Fibroblast of skin of back (primary cell): ENCODE data around the gene CGB2.
"Not testable (repeated sequence)": the region's sequence is repeated elsewhere in the genome, so short reads cannot be mapped to it uniquely, and the experiment has no call there.

Experiments used
- DNase-seq: peaks from one replicate; pipeline ENCODE4 v3.0.0-alpha.2; 2013

Gene CGB2

DNA sequence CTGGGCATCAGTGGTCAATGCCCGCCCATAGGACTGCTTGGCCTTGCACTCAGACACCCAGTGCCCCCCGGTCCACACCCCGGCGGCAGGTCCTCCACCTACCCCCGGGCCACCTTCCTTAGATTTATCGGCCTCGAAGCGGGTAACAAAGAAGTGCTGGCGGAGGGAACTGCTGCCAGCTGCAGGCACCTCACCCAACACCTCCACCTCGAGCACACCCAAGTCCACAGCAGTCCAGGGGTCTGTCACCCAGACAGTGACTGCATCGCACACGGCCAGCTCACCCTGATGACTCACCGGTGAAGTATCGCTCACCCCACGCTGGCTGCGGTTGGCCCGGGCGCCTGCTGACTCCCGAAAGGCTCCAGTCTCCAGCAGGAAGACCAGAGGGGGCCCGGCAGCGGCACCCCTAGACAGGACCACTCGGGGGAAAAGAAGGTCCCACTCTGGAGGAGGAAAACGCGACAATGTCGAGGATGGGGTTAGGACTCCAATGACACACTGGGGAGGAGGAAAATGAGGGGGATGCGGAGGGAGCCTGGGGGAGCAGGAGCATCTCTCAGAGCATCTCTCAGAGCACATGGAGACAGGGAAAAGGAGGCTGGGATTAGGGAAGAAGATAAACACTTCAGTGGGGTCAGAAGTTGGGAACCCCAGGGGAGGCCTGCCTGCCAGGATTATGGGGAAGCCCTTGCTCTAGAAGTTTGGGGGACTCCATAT is 7.0 kb downstream of the CGB2 start:
- DNase-seq, result peak; percentile 89

DNA sequence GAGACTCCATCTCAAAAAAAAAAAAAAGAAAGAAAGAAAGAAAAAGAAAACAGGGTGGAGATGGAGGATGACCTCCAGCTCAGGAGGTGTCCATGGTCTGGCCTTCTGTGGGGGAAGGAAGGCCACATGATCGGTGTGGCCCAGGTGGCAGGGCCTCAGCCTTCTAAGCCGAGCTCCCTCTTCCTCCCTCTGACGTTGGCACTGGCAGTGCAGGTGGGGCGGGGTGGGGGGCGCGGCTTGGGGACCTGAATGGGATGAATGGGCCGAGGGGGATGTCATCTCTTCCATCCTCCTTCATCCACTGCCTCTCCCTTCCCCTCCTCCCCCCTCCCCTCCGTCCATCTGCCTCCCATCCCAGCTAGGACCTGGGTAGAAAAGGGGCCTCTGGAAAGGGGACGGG is 8.0 kb downstream of the CGB2 start:
- not testable (repeated sequence) for DNase-seq

DNA sequence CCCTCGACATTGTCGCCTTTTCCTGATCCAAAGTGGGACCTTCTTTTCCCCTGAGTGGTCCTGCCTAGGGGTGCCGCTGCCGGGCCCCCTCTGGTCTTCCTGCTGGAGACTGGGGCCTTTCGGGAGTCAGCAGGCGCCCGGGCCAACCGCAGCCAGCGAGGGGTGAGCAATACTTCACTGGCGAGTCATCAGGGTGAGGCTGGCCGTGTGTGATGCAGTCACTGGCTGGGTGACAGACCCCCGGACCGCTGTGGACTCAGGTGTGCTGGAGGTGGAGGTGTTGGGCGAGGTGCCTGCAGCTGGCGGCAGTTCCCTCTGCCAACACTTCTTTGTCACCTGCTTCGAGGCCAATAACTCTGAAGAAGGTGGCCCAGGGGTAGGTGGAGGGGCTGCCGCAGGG is 10.5 kb downstream of the CGB2 start:
- no peak for DNase-seq

DNA sequence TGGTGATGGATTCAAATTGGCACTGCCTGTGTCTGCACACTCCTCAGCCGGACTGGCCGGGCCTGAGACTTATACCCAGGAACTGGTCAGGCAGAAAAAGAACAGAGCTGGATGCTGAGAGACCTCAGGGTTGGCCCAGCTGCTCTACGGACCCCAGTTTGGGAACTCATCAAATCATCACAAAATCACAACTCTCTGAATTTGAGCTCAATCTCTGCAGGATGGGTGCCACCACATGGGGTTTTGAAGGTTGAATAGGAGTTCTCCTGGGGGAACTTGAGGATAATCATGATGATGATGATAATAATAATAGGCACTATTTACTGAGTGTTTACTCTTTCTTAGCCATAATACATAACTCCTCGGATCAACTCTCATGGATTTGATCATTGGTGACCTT is 11.0 kb downstream of the CGB2 start:
- not testable (repeated sequence) for DNase-seq

DNA sequence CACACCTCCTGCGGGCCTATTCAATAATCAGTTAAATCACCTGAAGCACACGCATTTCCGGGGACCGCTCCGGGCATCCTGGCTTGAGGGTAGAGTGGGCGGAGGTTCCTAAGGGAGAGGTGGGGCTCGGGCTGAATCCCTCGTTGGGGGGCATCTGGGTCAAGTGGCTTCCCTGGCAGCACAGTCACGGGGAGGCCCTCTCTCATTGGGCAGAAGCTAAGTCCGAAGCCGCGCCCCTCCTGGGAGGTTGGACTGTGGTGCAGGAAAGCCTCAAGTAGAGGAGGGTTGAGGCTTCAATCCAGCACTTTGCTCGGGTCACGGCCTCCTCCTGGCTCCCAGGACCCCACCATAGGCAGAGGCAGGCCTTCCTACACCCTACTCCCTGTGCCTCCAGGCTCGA is 11.9 kb downstream of the CGB2 start, which contains the start of gene CGB5:
Gene CGB5, plus strand, starts transcription at position 301 of the 400 bp plus-strand sequence. CDS start 362 bp downstream, outside the sequence.
- not testable (repeated sequence) for DNase-seq

DNA sequence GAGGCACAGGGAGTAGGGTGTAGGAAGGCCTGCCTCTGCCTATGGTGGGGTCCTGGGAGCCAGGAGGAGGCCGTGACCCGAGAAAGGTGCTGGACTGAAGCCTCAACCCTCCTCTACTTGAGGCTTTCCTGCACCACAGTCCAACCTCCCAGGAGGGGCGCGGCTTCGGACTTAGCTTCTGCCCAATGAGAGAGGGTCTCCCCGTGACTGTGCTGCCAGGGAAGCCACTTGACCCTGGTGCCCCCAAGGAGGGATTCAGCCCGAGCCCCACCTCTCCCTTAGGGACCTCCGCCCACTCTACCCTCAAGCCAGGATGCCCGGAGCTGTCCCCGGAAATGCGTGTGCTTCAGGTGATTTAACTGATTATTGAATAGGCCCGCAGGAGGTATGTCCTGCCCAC is 17.3 kb downstream of the CGB2 start, which contains the start of gene CGB8:
Gene CGB8, minus strand, starts transcription at position 101 of the 400 bp plus-strand sequence. CDS start 372 bp downstream, outside the sequence.
- DNase-seq, result not testable (repeated sequence)

DNA sequence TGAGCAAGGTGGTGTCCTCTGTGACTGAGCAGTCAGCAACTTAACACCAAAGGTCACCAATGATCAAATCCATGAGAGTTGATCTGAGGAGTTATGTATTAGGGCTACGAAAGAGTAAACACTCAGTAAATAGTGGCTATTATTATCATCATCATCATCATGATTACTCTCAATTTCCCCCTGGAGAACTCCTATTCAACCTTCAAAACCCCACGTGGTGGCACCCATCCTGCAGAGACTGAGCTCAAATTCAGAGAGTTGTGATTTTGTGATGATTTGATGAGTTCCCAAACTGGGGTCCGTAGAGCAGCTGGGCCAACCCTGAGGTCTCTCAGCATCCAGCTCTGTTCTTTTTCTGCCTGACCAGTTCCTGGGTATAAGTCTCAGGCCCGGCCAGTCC is 18.1 kb downstream of the CGB2 start:
- DNase-seq, result not testable (repeated sequence)

DNA sequence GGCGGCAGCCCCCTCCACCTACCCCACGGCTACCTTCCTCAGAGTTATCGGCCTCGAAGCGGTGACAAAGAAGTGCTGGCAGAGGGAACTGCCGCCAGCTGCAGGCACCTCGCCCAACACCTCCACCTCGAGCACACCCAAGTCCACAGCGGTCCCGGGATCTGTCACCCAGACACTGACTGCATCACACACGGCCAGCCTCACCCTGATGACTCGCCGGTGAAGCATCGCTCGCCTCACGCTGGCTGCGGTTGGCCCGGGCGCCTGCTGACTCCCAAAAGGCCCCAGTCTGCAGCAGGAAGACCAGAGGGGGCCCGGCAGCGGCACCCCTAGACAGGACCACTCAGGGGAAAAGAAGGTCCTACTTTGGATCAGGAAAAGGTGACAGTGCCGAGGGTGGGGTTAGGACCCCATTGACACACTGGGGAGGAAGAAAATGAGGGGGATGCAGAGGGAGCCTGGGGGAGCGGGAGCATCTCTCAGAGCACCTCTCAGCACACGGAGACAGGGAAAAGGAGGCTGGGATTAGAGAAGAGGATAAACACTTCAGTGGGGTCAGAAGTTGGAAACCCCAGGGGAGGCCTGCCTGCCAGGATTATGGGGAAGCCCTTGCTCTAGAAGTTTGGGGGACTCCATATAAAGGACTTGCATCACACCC is 18.8 kb downstream of the CGB2 start:
- peak; percentile 81 for DNase-seq

DNA sequence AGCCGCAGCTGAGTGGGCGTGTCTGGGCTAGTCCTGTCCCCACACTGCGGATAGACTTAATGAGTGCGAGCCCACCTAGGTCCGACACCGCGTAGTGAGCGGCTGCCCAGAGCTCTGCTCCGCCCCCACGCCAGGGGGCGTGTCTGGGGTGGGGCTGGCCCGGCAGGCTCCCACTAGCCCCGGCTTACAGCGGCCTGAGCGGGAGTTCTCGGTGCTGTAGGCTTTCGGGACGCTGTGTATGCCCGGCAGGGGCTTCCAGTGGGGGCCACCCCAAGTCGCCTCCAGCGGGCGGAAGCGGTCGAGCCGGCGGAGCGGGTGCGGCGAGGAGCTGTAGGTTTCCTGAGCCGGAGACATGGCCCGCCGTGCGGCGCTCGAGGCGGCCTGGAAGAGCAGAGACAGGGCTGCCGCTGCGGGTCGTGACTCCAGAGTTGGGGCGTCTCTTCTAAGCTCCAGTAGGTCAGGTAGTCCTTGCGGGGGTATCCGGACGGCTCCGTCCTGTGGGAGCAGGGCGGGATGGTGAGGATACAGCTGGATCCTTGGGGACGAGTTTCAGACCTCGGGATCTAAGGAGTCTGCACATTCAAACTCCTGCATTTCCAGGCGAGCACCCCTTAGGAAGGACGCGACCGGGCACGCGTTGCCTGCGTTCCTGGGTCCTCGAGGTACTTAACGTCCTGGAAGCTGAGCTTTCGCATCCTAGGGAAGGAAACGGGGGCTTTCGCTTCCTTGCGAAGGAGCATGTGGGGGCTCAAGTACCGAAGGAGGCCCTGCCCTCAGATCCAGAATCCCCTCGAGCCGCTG is 24.6 kb downstream of the CGB2 start:
- DNase-seq, result peak; percentile 60

DNA sequence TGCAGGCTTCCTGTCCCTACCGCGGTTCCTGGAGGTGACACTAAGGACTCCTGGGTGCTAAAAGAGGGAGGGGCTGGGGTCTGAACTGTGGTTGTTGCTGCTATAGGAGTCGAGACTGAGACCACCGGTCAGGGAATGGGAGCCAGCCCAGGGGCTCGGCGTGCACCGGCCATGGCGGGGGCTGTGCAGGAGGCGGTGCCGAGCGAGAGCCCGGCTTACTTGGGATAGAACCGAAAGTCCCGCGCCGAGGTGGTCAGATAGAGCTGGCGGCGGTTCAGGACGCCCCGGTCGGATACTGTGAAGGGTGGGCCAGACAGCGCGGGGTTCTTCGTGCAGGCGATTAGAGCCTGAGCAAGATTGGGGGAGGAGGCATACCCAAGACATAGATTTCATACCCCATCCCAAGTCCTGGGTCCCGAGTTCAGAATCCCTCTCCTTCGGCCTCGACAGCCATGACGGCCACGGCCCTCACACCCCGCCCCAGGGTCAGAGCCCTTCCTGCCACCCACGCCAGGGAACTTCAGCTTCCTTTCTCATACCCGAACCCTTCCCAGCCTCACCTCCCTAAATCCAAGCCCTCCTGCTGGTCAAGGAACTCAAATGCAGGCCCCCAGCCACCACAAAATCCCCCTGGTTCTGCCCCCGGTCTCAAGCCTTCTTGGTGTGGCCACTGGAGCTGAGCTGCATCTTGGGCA is 25.4 kb downstream of the CGB2 start:
- DNase-seq, result not testable (repeated sequence)

DNA sequence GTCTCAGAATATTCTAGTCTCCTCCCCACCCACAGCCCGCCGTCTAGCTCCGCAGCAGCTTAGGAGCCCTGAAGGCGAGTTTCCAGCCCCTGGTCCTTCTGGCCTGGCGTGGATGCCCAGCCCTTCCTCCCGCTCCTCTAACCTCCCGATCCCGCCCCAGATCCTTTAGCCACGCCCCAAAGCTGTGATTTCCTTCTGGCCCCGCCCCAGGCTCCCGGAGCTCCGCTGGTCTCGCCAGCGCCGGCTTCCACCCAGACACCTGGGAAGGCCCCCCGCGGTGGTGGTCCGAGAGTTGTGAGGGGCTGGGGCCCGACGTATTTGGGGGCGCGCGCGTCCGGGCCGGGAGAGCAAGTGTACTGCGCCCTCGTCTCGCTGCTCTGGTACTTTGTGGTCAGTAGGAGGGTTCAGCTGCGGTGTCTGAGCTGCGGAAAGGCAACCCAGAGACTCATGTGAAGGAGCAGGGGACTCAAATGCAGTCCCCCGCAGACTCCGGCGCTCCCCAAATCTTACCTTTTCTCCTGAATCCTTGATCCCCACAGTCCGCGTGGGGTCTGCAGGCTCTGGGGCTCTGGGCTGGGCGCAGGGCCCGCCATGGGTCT is 26.0 kb downstream of the CGB2 start, which contains the start of gene CGB7:
Gene CGB7, minus strand, starts transcription at position 114 of the 599 bp plus-strand sequence. CDS start 2,374 bp downstream, outside the sequence.
- DNase-seq, result peak; percentile 72

DNA sequence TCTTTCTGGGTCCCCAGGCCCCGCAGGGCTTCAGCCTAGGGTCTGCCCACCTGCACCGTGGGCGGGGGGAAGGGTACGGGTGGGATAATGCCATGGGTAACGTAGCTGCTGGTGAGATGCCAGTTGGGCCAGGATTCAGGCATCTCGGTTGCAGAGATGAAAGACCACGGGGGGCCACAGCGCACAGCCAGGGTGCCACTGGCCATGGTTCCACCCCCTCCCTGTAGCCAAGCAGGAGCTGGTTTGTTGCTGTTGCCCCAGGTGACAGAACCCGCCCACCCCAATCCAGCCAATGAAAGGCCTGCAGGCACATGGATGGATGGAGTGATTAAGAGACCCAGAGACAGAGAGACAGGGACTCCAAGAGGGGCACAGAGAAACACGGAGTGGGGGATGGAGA is 26.9 kb downstream of the CGB2 start:
- peak; percentile 55 for DNase-seq

DNA sequence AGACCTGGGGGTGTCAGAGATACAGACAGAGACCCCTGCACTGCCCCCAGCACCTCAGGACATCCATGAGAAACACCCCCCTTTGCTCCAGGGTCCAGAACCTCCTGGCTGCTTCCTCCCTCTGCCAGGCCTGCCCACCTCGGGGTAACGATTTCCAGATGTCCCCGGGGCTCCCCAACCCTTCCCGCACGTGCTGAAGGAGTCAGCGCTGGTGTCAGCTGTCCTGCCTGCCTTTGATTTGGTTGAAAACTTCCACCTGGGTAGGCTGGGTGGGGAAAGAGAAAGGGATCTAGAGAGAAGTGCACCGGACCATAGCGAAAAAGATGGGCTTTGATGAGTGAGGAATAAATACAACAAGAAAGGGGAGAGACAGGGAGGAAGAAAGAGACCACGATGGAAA is 27.4 kb downstream of the CGB2 start:
- DNase-seq, result no peak

DNA sequence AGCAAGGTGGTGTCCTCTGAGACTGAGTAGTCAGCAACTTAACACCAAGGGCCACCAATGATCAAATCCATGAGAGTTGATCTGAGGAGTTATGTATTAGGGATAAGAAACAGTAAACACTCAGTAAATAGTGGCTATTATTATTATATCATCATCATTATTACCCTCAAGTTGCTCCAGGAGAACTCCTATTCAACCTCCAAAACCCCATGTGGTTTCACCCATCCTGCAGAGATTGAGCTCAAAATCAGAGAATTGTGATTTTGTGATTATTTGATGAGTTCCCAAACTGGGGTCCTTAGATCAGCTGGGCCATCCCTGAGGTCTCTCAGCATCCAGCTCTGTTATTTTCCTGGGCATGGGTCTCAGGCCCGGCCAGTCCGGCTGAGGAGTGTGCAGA is 29.3 kb downstream of the CGB2 start:
- no peak for DNase-seq

DNA sequence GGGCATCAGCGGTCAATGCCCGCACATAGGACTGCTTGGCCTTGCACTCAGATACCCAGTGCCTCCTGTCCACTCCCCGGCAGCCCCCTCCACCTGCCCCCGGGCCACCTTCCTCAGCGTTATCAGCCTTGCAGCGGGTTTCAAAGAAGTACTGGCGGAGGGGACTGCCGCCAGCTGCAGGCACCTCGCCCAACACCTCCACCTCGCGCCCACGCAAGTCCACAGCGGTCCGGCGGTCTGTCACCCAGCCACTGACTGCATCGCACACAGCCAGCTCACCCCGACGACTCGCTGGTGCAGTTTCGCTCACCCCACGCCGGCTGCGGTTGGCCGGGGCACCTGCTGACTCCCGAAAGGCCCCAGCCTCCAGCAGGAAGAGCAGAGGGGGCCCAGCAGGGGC is 29.8 kb downstream of the CGB2 start:
- DNase-seq, result no peak

DNA sequence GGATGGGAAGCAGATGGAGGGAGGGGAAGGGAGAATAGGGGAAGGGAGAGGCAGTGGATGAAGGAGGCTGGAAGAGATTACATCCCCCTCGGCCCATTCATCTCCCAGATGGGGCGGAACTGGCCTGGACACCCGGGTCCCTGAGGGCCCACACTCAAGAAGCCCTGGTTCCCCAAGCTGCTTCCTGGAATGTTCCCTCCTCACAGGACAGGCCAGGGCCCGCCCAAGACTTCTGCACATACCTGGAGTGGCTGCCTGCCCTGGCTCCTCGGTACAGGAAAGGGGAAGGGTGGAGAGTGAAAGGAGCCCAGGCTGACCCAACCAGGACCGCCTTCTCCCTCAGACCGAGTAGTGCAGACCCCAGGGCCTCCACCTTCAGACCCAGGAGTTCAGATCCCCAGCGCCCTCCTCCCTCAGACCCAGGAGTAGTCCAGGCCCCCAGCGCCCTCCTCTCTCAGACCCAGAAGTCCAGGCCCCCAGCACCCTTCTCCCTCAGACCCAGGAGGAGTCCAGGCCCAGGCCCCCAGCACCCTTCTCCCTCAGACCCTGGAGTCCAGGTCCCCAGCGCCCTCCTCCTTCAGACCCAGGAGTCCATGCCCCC is 32.4 kb downstream of the CGB2 start:
- no peak for DNase-seq

DNA sequence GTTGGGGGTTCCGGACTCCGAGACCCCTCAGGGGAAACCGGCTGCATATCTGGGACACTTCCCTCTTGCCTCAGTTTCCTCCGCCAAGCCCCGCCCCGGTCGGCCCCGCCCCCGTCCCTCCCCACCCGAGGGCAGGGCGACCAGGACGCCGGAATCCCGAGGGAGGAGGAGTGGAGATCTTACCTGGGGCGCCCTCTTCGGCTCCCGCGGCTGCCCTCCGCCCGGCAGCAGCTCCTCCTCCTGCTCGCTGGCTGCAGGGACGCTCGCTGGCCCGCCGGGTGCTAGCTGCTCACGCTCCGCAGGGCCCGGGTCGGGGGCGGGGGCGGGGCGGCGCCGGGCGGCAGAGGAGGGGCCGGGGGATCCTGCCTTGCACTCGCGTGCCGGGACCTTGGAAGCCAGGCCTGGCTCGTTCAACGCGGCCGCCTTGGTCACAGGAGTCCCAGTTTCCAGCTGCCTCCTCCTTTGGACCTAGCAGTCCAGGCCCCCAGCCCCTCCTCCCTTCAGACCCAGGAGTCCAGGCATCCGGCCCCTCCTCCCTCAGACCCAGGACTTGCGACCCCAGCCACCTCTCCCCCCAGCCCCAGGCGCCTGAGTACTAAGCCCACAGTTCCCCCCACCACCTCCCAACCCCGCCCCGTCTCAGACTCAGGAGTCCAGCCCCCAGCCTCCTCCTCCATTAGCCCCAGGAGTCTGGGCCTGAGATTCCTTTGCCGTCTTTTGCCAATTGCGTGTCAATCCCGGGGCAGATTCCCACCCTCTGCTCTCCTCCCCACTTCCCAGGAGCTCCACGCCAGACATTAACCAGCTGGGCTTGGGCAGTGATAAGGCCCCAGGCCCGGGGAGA is 33.3 kb downstream of the CGB2 start, which contains the start of gene NTF4:
Gene NTF4, minus strand, starts transcription at position 51 of the 844 bp plus-strand sequence. CDS start 2,821 bp downstream, outside the sequence.
- DNase-seq, result no peak

DNA sequence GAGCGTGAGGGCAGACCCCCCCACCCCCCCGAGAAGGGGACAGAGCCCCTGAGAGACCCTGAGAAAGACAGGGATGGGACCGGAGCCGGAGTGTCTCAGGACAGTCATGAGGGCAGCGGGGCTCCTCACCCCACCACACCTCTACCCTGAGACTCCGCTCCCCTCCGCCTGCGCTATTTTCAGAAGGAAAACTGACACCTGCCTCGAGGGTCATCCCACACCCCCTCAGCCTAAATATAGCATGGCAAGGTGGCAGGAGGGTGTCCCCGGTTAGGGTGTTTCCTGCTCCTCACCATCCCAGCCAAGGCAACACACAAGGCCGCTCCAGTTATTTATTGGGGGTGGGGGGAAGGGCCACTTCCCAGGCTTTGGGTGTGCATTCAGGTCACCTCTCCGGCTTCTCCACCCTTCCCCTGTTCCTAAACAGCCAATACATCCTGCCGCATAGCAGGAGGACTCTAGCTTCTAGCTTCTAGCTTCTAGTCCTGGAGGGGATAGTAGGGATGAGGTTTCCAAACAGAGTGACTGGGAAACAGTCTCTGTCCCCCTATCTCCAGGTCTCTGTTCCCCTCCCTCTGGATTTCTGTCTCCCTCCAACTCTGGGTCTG is 34.3 kb downstream of the CGB2 start:
- no peak for DNase-seq

DNA sequence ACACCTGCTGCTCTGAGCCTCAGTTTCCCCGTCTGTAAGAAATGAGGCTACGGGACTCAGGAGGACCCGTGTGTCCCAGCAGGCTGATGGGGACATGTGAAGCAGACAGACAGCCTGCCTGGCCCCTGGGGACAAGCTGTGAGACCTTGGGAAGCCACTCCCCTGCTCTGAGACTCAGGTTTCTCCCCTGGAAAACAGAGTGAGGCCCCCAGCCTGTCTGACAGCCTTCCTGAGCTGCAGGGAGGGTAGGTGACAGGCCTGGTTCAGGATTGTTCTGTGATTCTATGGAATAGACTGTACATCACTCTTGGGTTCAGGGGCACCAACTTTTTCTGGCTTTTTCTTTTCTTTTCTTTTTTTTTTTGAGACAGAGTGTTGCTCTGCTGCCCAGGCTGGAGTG is 35.9 kb downstream of the CGB2 start:
- no peak for DNase-seq

DNA sequence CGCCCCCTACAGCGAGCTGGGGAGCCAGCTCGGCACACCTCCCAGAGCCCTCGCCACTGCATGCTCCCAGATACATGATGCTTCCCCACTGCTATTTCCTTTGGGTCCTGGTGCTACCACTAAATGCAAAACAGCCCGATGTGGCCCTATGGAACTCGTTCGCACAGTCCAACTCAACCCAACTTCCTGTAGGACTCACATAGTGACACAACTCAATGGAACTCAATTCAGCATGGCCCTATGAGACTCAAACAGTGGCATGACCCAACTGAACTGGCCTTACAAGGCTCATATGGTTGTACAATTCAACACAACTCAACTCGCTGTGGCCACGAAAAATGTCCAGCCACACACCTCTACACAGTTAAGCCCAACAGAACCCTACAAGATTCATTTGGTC is 37.3 kb downstream of the CGB2 start:
- no peak for DNase-seq
